Smooth muscle cell (in vitro differentiated cells): ENCODE data around the gene TPBG. TPM values are rescaled to one million over a fixed set of nuclear protein-coding genes. Genes with fewer than 3 reads are reported as not detected.

ENCODE experiments used
- DNase-seq: peaks from one replicate; lab custom pipeline; 2025; ENCODE audit not compliant: unreplicated experiment; lab: John Stamatoyannopoulos, UW
- H2AFZ ChIP-seq: fragments of 200-600 bp; sonication (generic); 2 replicates; pipeline ENCODE4 v1.6.0; 2016; ENCODE audit warnings: antibody characterized with exemption, low read depth, mild to moderate bottlenecking
- H3F3A ChIP-seq: fragments of 200-600 bp; sonication (generic); 2 replicates; pipeline ENCODE4 v1.6.0; 2017; ENCODE audit warnings: antibody characterized with exemption, low read depth
- H3K27ac ChIP-seq: fragments of 200-600 bp; sonication (generic); 2 replicates; pipeline ENCODE4 v1.5.1; 2016; ENCODE audit warnings: low read depth, mild to moderate bottlenecking
- H3K27me3 ChIP-seq: fragments of 200-600 bp; sonication (generic); 2 replicates; pipeline ENCODE4 v1.6.1; 2016; ENCODE audit warnings: low read depth, mild to moderate bottlenecking
- H3K36me3 ChIP-seq: fragments of 200-600 bp; sonication (generic); 2 replicates; pipeline ENCODE4 v1.5.1; 2016; ENCODE audit warnings: low read depth
- H3K4me1 ChIP-seq: fragments of 200-600 bp; sonication (generic); 2 replicates; pipeline ENCODE4 v1.5.1; 2016; ENCODE audit warnings: low read depth
- H3K4me2 ChIP-seq: fragments of 200-600 bp; sonication (generic); 2 replicates; pipeline ENCODE4 v1.6.0; 2016; ENCODE audit warnings: mild to moderate bottlenecking
- H3K4me3 ChIP-seq: fragments of 200-600 bp; sonication (generic); 2 replicates; pipeline ENCODE4 v1.5.1; 2016; ENCODE audit warnings: mild to moderate bottlenecking
- H3K79me2 ChIP-seq: fragments of 200-600 bp; sonication (generic); 2 replicates; pipeline ENCODE4 v1.6.0; 2016; ENCODE audit warnings: low read depth, mild to moderate bottlenecking
- H3K9ac ChIP-seq: fragments of 200-600 bp; sonication (generic); 2 replicates; pipeline ENCODE4 v1.6.0; 2016; ENCODE audit warnings: low read depth
- H3K9me3 ChIP-seq: fragments of 200-600 bp; sonication (generic); replicated peaks from 2 replicates; pipeline ENCODE4 v1.5.1; 2016; ENCODE audit warnings: low read depth
- H4K20me1 ChIP-seq: fragments of 200-600 bp; sonication (generic); 2 replicates; pipeline ENCODE4 v1.6.0; 2016; ENCODE audit warnings: low read depth
- whole genome bisulfite sequencing: methylation state at CpG from one replicate; pipeline ENCODE4 v1.1.7; 2016; ENCODE audit warnings: low lambda C conversion rate; 5-methylcytosine and 5-hydroxymethylcytosine counted together
- polyA plus RNA-seq: library from polyadenylated mRNA; unstranded; fragments of >200 nt; fragmentation: Nextera tagmentation; extraction: Ambion mirVana; gene quantifications from 2 replicates; pipeline ENCODE4 v1.2.1, GENCODE V29; 2016
- total RNA-seq: library from RNA; depleted of rRNA; stranded (reverse); fragments of >200 nt; gene quantifications from 2 replicates; pipeline ENCODE4 v1.2.3, GENCODE V29; 2014
- TF ChIP-seq, protein P1 (sequence below): fragments of 200-600 bp; sonication (generic); IDR thresholded peaks from 2 replicates; pipeline ENCODE4 v1.5.1; 2017; ENCODE audit warnings: borderline replicate concordance, mild to moderate bottlenecking, antibody characterized with exemption; ENCODE audit not compliant: insufficient read depth, poor library complexity, severe bottlenecking

TPBG gene
- total and polyA plus RNA-seq, 2 experiments from 2014 or later: 26.1 to 52.6 TPM

DNA sequence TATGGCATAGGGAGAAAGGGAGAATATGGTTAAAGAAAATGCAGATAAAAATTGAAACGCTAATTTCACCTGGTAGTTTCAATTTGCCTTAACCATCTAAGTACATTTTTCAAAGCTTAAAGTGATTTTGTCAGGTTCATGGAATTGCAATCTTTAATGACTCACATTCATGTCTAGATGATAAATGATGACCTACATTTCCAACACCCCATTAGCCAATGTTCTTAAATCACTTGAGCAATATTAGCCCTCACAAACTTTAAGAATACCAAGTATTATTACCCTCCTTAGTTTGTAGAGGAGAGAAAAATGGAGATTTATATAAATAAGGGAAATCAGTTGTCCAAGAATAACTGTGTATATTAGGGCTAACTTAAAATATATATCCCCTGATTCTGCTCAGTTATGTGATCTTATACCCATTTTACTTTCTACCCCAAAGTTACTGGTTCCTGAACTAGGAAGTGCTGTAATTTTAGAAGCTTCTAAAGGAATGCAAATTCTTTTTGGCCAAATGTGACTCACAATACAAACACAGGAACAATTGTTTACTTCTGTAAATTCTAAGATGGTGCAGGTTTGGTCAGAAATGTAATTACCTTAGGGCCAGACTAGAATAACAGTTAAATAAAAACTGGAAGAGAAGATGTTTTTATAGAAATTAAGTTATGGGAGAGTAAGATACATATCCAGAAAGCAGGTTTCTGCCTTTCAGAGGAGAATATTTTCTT lies 34.5 kb downstream of the TPBG start:
- TF ChIP-seq, protein P1, sequence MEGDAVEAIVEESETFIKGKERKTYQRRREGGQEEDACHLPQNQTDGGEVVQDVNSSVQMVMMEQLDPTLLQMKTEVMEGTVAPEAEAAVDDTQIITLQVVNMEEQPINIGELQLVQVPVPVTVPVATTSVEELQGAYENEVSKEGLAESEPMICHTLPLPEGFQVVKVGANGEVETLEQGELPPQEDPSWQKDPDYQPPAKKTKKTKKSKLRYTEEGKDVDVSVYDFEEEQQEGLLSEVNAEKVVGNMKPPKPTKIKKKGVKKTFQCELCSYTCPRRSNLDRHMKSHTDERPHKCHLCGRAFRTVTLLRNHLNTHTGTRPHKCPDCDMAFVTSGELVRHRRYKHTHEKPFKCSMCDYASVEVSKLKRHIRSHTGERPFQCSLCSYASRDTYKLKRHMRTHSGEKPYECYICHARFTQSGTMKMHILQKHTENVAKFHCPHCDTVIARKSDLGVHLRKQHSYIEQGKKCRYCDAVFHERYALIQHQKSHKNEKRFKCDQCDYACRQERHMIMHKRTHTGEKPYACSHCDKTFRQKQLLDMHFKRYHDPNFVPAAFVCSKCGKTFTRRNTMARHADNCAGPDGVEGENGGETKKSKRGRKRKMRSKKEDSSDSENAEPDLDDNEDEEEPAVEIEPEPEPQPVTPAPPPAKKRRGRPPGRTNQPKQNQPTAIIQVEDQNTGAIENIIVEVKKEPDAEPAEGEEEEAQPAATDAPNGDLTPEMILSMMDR: no peak
- no peaks in the 10 kb centered on the region for H3K36me3 ChIP-seq
- peak overlapping the region; percentile 92 for H3K27ac ChIP-seq
- H3K4me3 ChIP-seq: no peak overlapping the region
- peak overlapping the region; percentile 63 for H3K4me2 ChIP-seq
- H3K79me2 ChIP-seq: no peaks in the 10 kb centered on the region
- H3K27me3 ChIP-seq: no peaks in the 10 kb centered on the region
- H3K4me1 ChIP-seq: peaks cover 11% of the 10 kb centered on the region
- WGBS: 62% methylated on average over 1 of the region's 1 CpG
- H4K20me1 ChIP-seq: no peaks in the 10 kb centered on the region
- H3K9me3 ChIP-seq: no peaks in the 10 kb centered on the region
- H2AFZ ChIP-seq: no peak overlapping the region
- no peak for DNase-seq
- H3K9ac ChIP-seq: peak overlapping the region; percentile 33
- peaks cover 6% of the 10 kb centered on the region for H3F3A ChIP-seq

DNA sequence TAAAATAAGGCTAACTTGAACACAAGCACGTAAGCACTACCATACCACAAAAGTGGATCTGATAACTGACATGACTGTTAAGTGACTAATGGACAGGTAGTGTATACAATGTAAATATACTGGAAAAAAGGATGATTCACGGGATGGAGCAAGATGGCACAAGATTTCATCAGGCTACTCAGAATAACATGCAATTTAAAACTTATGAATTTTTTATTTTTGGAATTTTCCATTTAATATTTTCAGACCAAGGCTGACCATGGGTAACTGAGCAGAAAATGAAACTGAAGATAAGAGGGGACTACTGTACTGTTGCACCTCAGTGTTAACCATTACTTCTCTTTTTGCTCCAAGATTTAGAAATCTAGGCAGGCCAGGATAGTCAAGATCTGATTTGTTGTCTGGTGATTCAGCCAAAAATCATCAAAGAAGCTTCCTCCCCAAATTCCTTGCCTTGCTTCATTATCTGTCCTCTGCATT lies 45.4 kb downstream of the TPBG start:
- peak overlapping the region; percentile 62 for H3K9ac ChIP-seq
- DNase-seq: no peak
- WGBS: 71% methylated on average over 2 of the region's 2 CpGs

DNA sequence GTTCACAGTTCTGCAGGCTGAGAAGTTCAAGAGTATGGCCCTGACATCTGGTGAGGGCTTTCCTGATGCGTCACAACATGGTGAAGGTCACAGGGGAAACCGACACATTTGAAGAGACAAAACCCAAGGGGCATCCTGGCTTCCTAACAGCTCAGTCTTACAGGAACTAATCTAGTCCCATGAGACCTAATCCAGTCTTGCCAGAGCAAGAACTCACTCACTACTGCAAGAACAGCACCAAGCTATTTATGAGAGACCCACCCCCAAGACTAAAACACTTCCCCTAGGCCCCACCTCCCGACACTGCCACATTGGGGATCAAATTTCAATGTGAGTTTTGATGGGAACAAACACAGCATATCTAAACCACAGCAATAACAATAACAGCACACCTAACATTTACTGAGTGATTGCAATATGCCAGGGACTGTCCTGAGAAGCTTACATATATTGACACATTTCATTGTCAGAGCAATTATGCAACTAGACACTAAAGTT lies 46.6 kb downstream of the TPBG start:
- H3K9ac ChIP-seq: peak overlapping the region; percentile 62
- H3K27ac ChIP-seq: peak overlapping the region; percentile 88
- TF ChIP-seq, protein P1: no peak
- no peaks in the 10 kb centered on the region for H3K9me3 ChIP-seq
- DNase-seq: no peak
- no peaks in the 10 kb centered on the region for H3F3A ChIP-seq
- H3K4me3 ChIP-seq: no peak overlapping the region
- no peaks in the 10 kb centered on the region for H3K4me1 ChIP-seq
- H3K27me3 ChIP-seq: no peaks in the 10 kb centered on the region
- no peaks in the 10 kb centered on the region for H3K36me3 ChIP-seq
- H3K4me2 ChIP-seq: no peak overlapping the region
- 73% methylated on average over 3 of the region's 3 CpGs for WGBS
- H2AFZ ChIP-seq: no peak overlapping the region
- no peaks in the 10 kb centered on the region for H4K20me1 ChIP-seq
- no peaks in the 10 kb centered on the region for H3K79me2 ChIP-seq

More for the DNA sequence above, 45.4 kb downstream of the TPBG start:
- Histone ChIP-seq H4K20me1 (no peaks in the 10 kb centered on the region), H3K27ac (peak overlapping the region; percentile 88), H3K79me2 (no peaks in the 10 kb centered on the region), H3K4me2 (peak overlapping the region; percentile 2), H3K4me1 (no peaks in the 10 kb centered on the region), H3K36me3 (no peaks in the 10 kb centered on the region), H3K27me3 (no peaks in the 10 kb centered on the region), H3K4me3 (no peak overlapping the region), H3F3A (no peaks in the 10 kb centered on the region), H3K9me3 (no peaks in the 10 kb centered on the region), H2AFZ (no peak overlapping the region)
- TF ChIP-seq, protein P1: no peak
